ENCODE results near the gene SNRNP35. TPM values are rescaled to one million over a fixed set of nuclear protein-coding genes. Genes with fewer than 3 reads are reported as not detected.

The SNRNP35 gene
- total and polyA plus RNA-seq, 9 of the 15 experiments (the other 6 are each of a cell fraction or from before 2014, with no cell fraction given): 17.7 to 41.0 (median 25.5) TPM

DNA sequence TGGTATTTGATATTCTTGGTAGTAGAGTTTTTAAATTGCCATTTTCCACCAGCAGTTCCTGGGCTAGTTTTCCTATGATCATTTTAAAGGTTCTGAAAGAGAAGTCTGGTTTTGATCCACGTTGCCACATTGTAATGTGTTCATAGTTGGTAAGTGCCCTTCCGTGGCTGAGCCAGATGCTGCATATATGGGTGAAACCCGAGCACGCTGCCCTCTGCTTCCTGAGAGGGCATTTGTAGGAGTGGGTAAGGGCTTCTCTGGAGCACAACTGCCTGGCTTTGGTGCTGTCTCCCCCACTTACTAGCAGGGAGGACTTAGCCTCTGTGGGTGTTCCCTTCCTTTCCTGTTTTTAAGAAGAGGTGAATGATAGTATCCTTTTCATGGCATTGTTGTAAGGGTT lies 7.1 kb downstream of the SNRNP35 start:
- H3K27me3 ChIP-seq (ENCODE audit: control insufficient read depth in 2 of 2, insufficient read depth in 2 of 2, low read length in 2 of 2): no peaks in the 10 kb centered on the region
- no peak overlapping the region for H3K27ac ChIP-seq (ENCODE audit: extremely low read depth, low read depth, low read length)
- peaks cover 39% of the 10 kb centered on the region for H3K79me2 ChIP-seq (ENCODE audit: control insufficient read depth, insufficient read depth, low read length)
- H3K9me3 ChIP-seq (replicated peaks; ENCODE audit: control insufficient read depth, insufficient read depth, low read depth, low read length): no peaks in the 10 kb centered on the region
- BruUV-seq (replicated peaks): no TSS peak
- H3K9ac ChIP-seq (ENCODE audit: insufficient read depth in 1 of 2, low read depth in 2 of 2, low read length in 2 of 2): no peak overlapping the region
- in situ Hi-C loops (cut with MboI): no loop called here
- CTCF ChIA-PET (ENCODE audit: low intra/inter-chr PET ratio): no interaction called here
- ATAC-seq: no peak
- H3K4me2 ChIP-seq (ENCODE audit: insufficient read depth, low read length): no peak overlapping the region
- DNase-seq (ENCODE audit: extremely low read depth in 1 of 4, low spot score in 3 of 4): peak in 2 of 4 experiments; percentile 3 to 5
- peaks cover 3% of the 10 kb centered on the region for H3K9me1 ChIP-seq (ENCODE audit: control insufficient read depth, insufficient read depth, low read length)
- no peak for FAIRE-seq
- H3K36me3 ChIP-seq (ENCODE audit: control insufficient read depth, insufficient read depth, low read length): peaks cover 49% of the 10 kb centered on the region
- POLR2A ChIA-PET: interaction anchor here (0.7 kb wide), 1 partner anchor 10 kb away, joined by 3 read pairs; no protein-coding TSS in a partner anchor
- intact Hi-C loops (cut with micrococcal nuclease): no loop called here
- peaks cover 0 to 1% of the 10 kb centered on the region in 2 experiments; a peak in 3 of 5 replicates for H3K4me1 ChIP-seq (replicated peaks in 1 of 2; ENCODE audit: control insufficient read depth in 2 of 2, insufficient read depth in 2 of 2, low read length in 2 of 2)
- no peak for TF ChIP-seq MAFG (tag; conservative IDR thresholded peaks at IDR 0.05)
- TF ChIP-seq SMAD1 (IDR thresholded peaks at IDR 0.05; ENCODE audit: low read depth, low read length, partially characterized antibody): no peak
- TF ChIP-seq TCF7 (IDR thresholded peaks at IDR 0.05; ENCODE audit: borderline replicate concordance): no peak
- WGBS (ENCODE audit: insufficient coverage, low coverage, missing lambda C conversion rate): 87% methylated on average over 4 of the region's 4 CpGs
- H4K20me1 ChIP-seq (replicated peaks; ENCODE audit: control insufficient read depth, insufficient read depth, low read length): 0 out of 2 replicates have a peak, but pooled peaks cover 4% of the 10 kb centered on the region
- H3K4me3 ChIP-seq: no peak overlapping the region
- H2AFZ ChIP-seq (ENCODE audit: low read depth, low read length): no peak overlapping the region

DNA sequence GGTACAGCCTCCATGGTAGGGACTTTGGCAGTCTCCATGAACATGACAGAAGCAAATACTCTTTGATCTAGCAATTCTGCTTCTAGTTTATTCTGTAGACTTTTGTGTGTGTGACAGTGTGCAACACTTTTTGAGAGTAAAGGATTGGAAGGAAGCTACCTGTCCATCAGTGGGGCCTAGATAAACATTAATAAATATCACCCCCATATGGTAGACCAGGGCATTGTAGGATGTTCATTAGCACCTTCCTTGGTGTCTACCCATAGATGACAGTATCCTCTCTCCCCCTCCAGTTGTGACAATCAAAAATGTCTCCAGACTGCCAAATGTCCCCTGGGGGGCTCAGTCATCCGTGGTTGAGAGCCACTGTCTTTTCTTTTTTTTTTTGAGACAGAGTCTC lies 10.8 kb downstream of the SNRNP35 start:
- ChIA-PET POLR2A (interaction anchor here (0.6 to 1.4 kb wide), 5 partner anchors 9 to 123 kb away, joined by 3 to 5 read pairs (median 3); partner anchors contain the start of gene SNRNP35), CTCF (ENCODE audit: low intra/inter-chr PET ratio) (no interaction called here)
- Histone ChIP-seq H2AFZ (ENCODE audit: low read depth, low read length) (no peak overlapping the region), H3K4me3 (no peak overlapping the region), H3K9ac (ENCODE audit: insufficient read depth in 1 of 2, low read depth in 2 of 2, low read length in 2 of 2) (no peak overlapping the region), H3K9me3 (replicated peaks; ENCODE audit: control insufficient read depth, insufficient read depth, low read depth, low read length) (no peaks in the 10 kb centered on the region), H3K27ac (ENCODE audit: extremely low read depth, low read depth, low read length) (no peak overlapping the region), H3K4me2 (ENCODE audit: insufficient read depth, low read length) (no peak overlapping the region), H4K20me1 (replicated peaks; ENCODE audit: control insufficient read depth, insufficient read depth, low read length) (0 out of 2 replicates have a peak, but pooled peaks cover 4% of the 10 kb centered on the region), H3K9me1 (ENCODE audit: control insufficient read depth, insufficient read depth, low read length) (peaks cover 3% of the 10 kb centered on the region), H3K4me1 (replicated peaks in 1 of 2; ENCODE audit: control insufficient read depth in 2 of 2, insufficient read depth in 2 of 2, low read length in 2 of 2) (peaks cover 0 to 2% of the 10 kb centered on the region in 2 experiments; a peak in 1 of 5 replicates), H3K27me3 (ENCODE audit: control insufficient read depth in 2 of 2, insufficient read depth in 2 of 2, low read length in 2 of 2) (no peaks in the 10 kb centered on the region), H3K36me3 (ENCODE audit: control insufficient read depth, insufficient read depth, low read length) (peaks cover 54% of the 10 kb centered on the region), H3K79me2 (ENCODE audit: control insufficient read depth, insufficient read depth, low read length) (peaks cover 17% of the 10 kb centered on the region; the same call in 2 of the 3 replicates)
- intact Hi-C loops (cut with micrococcal nuclease): no loop called here
- BruUV-seq (replicated peaks): no TSS peak
- ATAC-seq (peak; percentile 88), DNase-seq (ENCODE audit: extremely low read depth in 1 of 4, low spot score in 3 of 4) (peak in 1 of 4 experiments; percentile 40), FAIRE-seq (no peak)
- 22% methylated on average over 1 of the region's 1 CpG for WGBS (ENCODE audit: insufficient coverage, low coverage, missing lambda C conversion rate)
- in situ Hi-C loops (cut with MboI): no loop called here
- TF ChIP-seq C11orf30 (IDR thresholded peaks at IDR 0.05; ENCODE audit: low read depth) (no peak), DIDO1 (tag; IDR thresholded peaks at IDR 0.05; ENCODE audit: low read depth) (no peak), ESRRB (CRISPR knock-in tag; IDR thresholded peaks at IDR 0.05; ENCODE audit: borderline replicate concordance) (no peak), ZNF253 (CRISPR knock-in tag; conservative IDR thresholded peaks at IDR 0.05) (no peak), HNRNPK (IDR thresholded peaks at IDR 0.05; ENCODE audit: low read depth, low read length, poor library complexity, severe bottlenecking) (no peak), TOE1 (IDR thresholded peaks at IDR 0.05; ENCODE audit: borderline replicate concordance) (no peak), TOE1 (CRISPR knock-in tag; IDR thresholded peaks at IDR 0.05; ENCODE audit: borderline replicate concordance, low read depth) (no peak), ZNF561 (CRISPR knock-in tag; conservative IDR thresholded peaks at IDR 0.05) (no peak)
- TF ChIP-seq, protein P1, sequence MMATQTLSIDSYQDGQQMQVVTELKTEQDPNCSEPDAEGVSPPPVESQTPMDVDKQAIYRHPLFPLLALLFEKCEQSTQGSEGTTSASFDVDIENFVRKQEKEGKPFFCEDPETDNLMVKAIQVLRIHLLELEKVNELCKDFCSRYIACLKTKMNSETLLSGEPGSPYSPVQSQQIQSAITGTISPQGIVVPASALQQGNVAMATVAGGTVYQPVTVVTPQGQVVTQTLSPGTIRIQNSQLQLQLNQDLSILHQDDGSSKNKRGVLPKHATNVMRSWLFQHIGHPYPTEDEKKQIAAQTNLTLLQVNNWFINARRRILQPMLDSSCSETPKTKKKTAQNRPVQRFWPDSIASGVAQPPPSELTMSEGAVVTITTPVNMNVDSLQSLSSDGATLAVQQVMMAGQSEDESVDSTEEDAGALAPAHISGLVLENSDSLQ (IDR thresholded peaks at IDR 0.05): peak; percentile 73
- TF ChIP-seq, protein P2, sequence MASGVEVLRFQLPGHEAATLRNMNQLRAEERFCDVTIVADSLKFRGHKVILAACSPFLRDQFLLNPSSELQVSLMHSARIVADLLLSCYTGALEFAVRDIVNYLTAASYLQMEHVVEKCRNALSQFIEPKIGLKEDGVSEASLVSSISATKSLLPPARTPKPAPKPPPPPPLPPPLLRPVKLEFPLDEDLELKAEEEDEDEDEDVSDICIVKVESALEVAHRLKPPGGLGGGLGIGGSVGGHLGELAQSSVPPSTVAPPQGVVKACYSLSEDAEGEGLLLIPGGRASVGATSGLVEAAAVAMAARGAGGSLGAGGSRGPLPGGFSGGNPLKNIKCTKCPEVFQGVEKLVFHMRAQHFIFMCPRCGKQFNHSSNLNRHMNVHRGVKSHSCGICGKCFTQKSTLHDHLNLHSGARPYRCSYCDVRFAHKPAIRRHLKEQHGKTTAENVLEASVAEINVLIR (CRISPR knock-in tag; IDR thresholded peaks at IDR 0.05): no peak

All from K562 (cell line).